K562 (cell line): ENCODE results near the gene SERHL2.

ENCODE experiments used
- EP300 ChIP-seq: IDR thresholded peaks from 2 replicates; pipeline ENCODE4 v1.6.1; 2012; ENCODE audit warnings: low read length, improper control_type of control experiment
- JUNB ChIP-seq: fragments of 450-650 bp; formaldehyde crosslinking; conservative IDR thresholded peaks from 2 replicates; pipeline ENCODE4 v1.4.0; 2020; ENCODE audit warnings: mild to moderate bottlenecking
- TAF1 ChIP-seq: IDR thresholded peaks from 2 replicates; pipeline ENCODE4 v1.6.1; 2011; ENCODE audit warnings: mild to moderate bottlenecking, low read length, moderate library complexity; ENCODE audit not compliant: insufficient read depth, control insufficient read depth, severe bottlenecking; ENCODE audit errors: extremely low read depth
- TF ChIP-seq, protein P1 (sequence below): sonication (generic); formaldehyde crosslinking; IDR thresholded peaks from 2 replicates; pipeline ENCODE4 v1.9.0; 2022; ENCODE audit warnings: mild to moderate bottlenecking, missing genetic modification reagents

DNA sequence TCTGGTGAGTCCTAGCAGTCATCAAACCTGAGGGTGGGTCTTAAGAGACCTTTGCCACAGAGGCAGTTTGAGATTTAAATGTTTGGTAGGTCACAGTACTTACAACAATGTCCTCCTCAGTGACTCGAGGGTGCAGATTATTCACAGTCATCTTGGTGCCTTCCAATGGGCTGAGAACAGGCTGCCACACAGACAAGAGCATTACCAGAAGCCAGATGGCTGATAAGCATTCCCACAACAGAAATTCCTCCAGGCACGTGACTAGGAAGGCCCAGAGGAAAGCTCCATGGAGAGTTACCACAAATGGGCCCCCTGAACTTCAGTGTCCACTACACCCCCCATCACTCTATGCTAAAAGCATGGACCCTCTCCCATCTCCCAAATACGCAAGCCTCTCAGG is 41.7 kb downstream of the SERHL2 start:
- TF ChIP-seq EP300, result no peak
- TF ChIP-seq, protein P1, sequence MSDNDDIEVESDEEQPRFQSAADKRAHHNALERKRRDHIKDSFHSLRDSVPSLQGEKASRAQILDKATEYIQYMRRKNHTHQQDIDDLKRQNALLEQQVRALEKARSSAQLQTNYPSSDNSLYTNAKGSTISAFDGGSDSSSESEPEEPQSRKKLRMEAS (CRISPR knock-in tag), result no peak
- TF ChIP-seq TAF1, result no peak
- no peak for TF ChIP-seq JUNB
